Naive thymus-derived CD4-positive, alpha-beta T cell (primary cell): ENCODE measurements around the gene RPS17. TPM values are rescaled to one million over a fixed set of nuclear protein-coding genes. Genes with fewer than 3 reads are reported as not detected.
"Not testable (repeated sequence)": the region's sequence is repeated elsewhere in the genome, so short reads cannot be mapped to it uniquely, and the experiment has no call there.

Experiments used
- ATAC-seq: fragments of 150-1000 bp; cut with Tn5 transposase; 2 replicates; pipeline ENCODE4 v1.10.0; 2021; ENCODE audit warnings: mild to moderate bottlenecking, moderate library complexity
- CTCF ChIA-PET: fragments of 350-600 bp; sonication (Branson Sonifier 250); formaldehyde crosslinking; loops from one replicate; lab custom pipeline; 2021; ENCODE audit warnings: antibody characterized with exemption; lab: Charles Lee
- POLR2A ChIA-PET: fragments of 350-600 bp; sonication (Branson Sonifier 250); formaldehyde crosslinking; loops from one replicate; lab custom pipeline; 2021; ENCODE audit warnings: antibody characterized with exemption, inconsistent platforms; lab: Charles Lee
- DNase-seq, 9 donors: peaks; one replicate each; pipeline versions ENCODE4 v3.0.0 to v3.0.0-alpha.2; 2020 to 2022; ENCODE audit warnings: mixed read lengths in 1 of 9
- H3K27ac ChIP-seq: one replicate; pipeline ENCODE4 v1.7.0; 2013; ENCODE audit warnings: mild to moderate bottlenecking, low read depth, low read length, moderate library complexity
- H3K27me3 ChIP-seq, 2 donors: one replicate each; pipeline ENCODE4 v1.7.0; 2013; ENCODE audit warnings: low read length in 2 of 2, mild to moderate bottlenecking in 2 of 2, moderate library complexity in 2 of 2; ENCODE audit not compliant: control insufficient read depth in 2 of 2, insufficient read depth in 2 of 2
- H3K36me3 ChIP-seq, 3 experiments: 1 replicate in 2 of 3; 2 replicates in 1 of 3; pipeline ENCODE4 v1.7.0; 2013; ENCODE audit warnings: low read length in 3 of 3, mild to moderate bottlenecking in 3 of 3, moderate library complexity in 1 of 3; ENCODE audit not compliant: insufficient read depth in 3 of 3, control insufficient read depth in 2 of 3
- H3K4me1 ChIP-seq, 2 donors: one replicate each; pipeline ENCODE4 v1.7.0; 2013; ENCODE audit warnings: low read length in 2 of 2, mild to moderate bottlenecking in 2 of 2, moderate library complexity in 1 of 2; ENCODE audit not compliant: control insufficient read depth in 2 of 2, insufficient read depth in 2 of 2
- H3K4me3 ChIP-seq: 2 replicates; pipeline ENCODE4 v1.7.0; 2013; ENCODE audit warnings: mild to moderate bottlenecking, low read length
- H3K9me3 ChIP-seq, 3 experiments: 1 replicate in 2 of 3; 2 replicates in 1 of 3; pipeline ENCODE4 v1.7.0; 2013; ENCODE audit warnings: low read length in 3 of 3; ENCODE audit not compliant: control insufficient read depth in 2 of 3
- H3K27ac Mint-ChIP-seq, 9 donors: one replicate each; pipeline ENCODE4 v1.8.0; 2020 to 2022; ENCODE audit warnings: mixed read lengths in 9 of 9, mild to moderate bottlenecking in 8 of 9, moderate library complexity in 5 of 9, inconsistent platforms in 2 of 9
- H3K27me3 Mint-ChIP-seq, 5 donors: one replicate each; pipeline ENCODE4 v1.8.0; 2021 to 2022; ENCODE audit warnings: mixed read lengths in 5 of 5, mild to moderate bottlenecking in 1 of 5
- H3K36me3 Mint-ChIP-seq, 5 donors: one replicate each; pipeline ENCODE4 v1.8.0; 2020 to 2022; ENCODE audit warnings: mixed read lengths in 5 of 5, mild to moderate bottlenecking in 3 of 5, inconsistent platforms in 1 of 5
- H3K4me1 Mint-ChIP-seq, 7 donors: one replicate each; pipeline ENCODE4 v1.8.0; 2020 to 2022; ENCODE audit warnings: mixed read lengths in 7 of 7, mild to moderate bottlenecking in 3 of 7, inconsistent platforms in 1 of 7
- H3K4me3 Mint-ChIP-seq, 10 donors: one replicate each; pipeline ENCODE4 v1.8.0; 2020 to 2022; ENCODE audit warnings: mild to moderate bottlenecking in 10 of 10, mixed read lengths in 10 of 10, moderate library complexity in 6 of 10, inconsistent platforms in 2 of 10
- H3K9me3 Mint-ChIP-seq, 11 donors: one replicate each; pipeline ENCODE4 v1.8.0; 2020 to 2022; ENCODE audit warnings: mixed read lengths in 11 of 11, mild to moderate bottlenecking in 4 of 11, inconsistent platforms in 1 of 11, moderate library complexity in 1 of 11
- intact Hi-C, 2 donors: fragments of 100-400 bp; cut with micrococcal nuclease; formaldehyde crosslinking; loops; one replicate each; pipeline ENCODE4 v1.15.1; 2023
- polyA plus RNA-seq, 2 donors: library from polyadenylated mRNA; unstranded; fragments of 300-500 nt; fragmentation: Illumina TruSeq; gene quantifications; one replicate each; pipeline ENCODE4 v1.2.3, GENCODE V29; 2021
- total RNA-seq, 6 experiments: library from RNA in 5 of 6; stranded (reverse) in 5 of 6; gene quantifications; 1 replicate in 5 of 6; 2 replicates in 1 of 6; pipeline ENCODE4 v1.2.3 and lab custom pipeline; 2021 to 2026

Gene RPS17
- total and polyA plus RNA-seq, 7 experiments from 2014 or later = 1,555 to 3,227 (median 2,132) TPM

GRCh38 chr15:82513587-82513986 is 26.7 kb downstream of the RPS17 start:
- POLR2A ChIA-PET, H3K4me3 Mint-ChIP-seq, H3K4me1 Mint-ChIP-seq, H3K27me3 Mint-ChIP-seq, CTCF ChIA-PET, H3K27ac ChIP-seq, H3K4me1 ChIP-seq, intact Hi-C loops, H3K27ac Mint-ChIP-seq, H3K36me3 ChIP-seq, H3K36me3 Mint-ChIP-seq, H3K9me3 ChIP-seq, ATAC-seq, H3K9me3 Mint-ChIP-seq, H3K4me3 ChIP-seq, H3K27me3 ChIP-seq: not testable (repeated sequence)
- DNase-seq = peak in 1 of 9 donors; percentile 46

GRCh38 chr15:82507693-82508092 is 32.6 kb downstream of the RPS17 start:
- H3K36me3 ChIP-seq, ATAC-seq, H3K27ac ChIP-seq, H3K9me3 ChIP-seq, H3K27me3 Mint-ChIP-seq, H3K4me1 Mint-ChIP-seq, H3K36me3 Mint-ChIP-seq, H3K4me3 Mint-ChIP-seq, H3K9me3 Mint-ChIP-seq, DNase-seq, H3K27me3 ChIP-seq, CTCF ChIA-PET, H3K27ac Mint-ChIP-seq, H3K4me3 ChIP-seq, POLR2A ChIA-PET, intact Hi-C loops, H3K4me1 ChIP-seq: not testable (repeated sequence)

- H3K27me3 Mint-ChIP-seq, H3K4me3 ChIP-seq, H3K4me1 Mint-ChIP-seq, DNase-seq, CTCF ChIA-PET, ATAC-seq, H3K9me3 Mint-ChIP-seq, H3K27ac Mint-ChIP-seq, H3K27me3 ChIP-seq, H3K36me3 ChIP-seq, H3K27ac ChIP-seq, intact Hi-C loops, H3K36me3 Mint-ChIP-seq, POLR2A ChIA-PET, H3K9me3 ChIP-seq, H3K4me1 ChIP-seq, H3K4me3 Mint-ChIP-seq: not testable (repeated sequence)
Observed at GRCh38 chr15:82507087-82507486, 33.2 kb downstream of the RPS17 start.

GRCh38 chr15:82505842-82506241 is 34.4 kb downstream of the RPS17 start:
- H3K27ac Mint-ChIP-seq, H3K27me3 Mint-ChIP-seq, H3K9me3 Mint-ChIP-seq, H3K4me1 Mint-ChIP-seq, CTCF ChIA-PET, intact Hi-C loops, DNase-seq, H3K27ac ChIP-seq, H3K9me3 ChIP-seq, POLR2A ChIA-PET, H3K36me3 Mint-ChIP-seq, H3K4me3 ChIP-seq, H3K4me3 Mint-ChIP-seq, H3K36me3 ChIP-seq, H3K4me1 ChIP-seq, H3K27me3 ChIP-seq: not testable (repeated sequence)
- peak; percentile 38 for ATAC-seq

GRCh38 chr15:82504074-82504473 is 36.2 kb downstream of the RPS17 start:
- H3K4me1 Mint-ChIP-seq, H3K9me3 ChIP-seq, H3K36me3 Mint-ChIP-seq, H3K27me3 Mint-ChIP-seq, DNase-seq, H3K27ac Mint-ChIP-seq, H3K4me1 ChIP-seq, H3K27ac ChIP-seq, H3K4me3 Mint-ChIP-seq, H3K36me3 ChIP-seq, ATAC-seq, H3K9me3 Mint-ChIP-seq, intact Hi-C loops, H3K27me3 ChIP-seq, H3K4me3 ChIP-seq, POLR2A ChIA-PET, CTCF ChIA-PET: not testable (repeated sequence)

- peak in 5 of 9 donors; percentile 2 to 48 (median 23) for DNase-seq
- intact Hi-C loops, H3K4me1 ChIP-seq, H3K4me1 Mint-ChIP-seq, POLR2A ChIA-PET, H3K9me3 Mint-ChIP-seq, H3K27me3 ChIP-seq, H3K4me3 ChIP-seq, CTCF ChIA-PET, H3K36me3 ChIP-seq, H3K27ac ChIP-seq, H3K27ac Mint-ChIP-seq, H3K36me3 Mint-ChIP-seq, H3K4me3 Mint-ChIP-seq, H3K27me3 Mint-ChIP-seq, H3K9me3 ChIP-seq: not testable (repeated sequence)
- ATAC-seq = peak; percentile 64
Observed at GRCh38 chr15:82502700-82503339, 37.4 kb downstream of the RPS17 start.

- DNase-seq, H3K27me3 Mint-ChIP-seq, H3K4me3 Mint-ChIP-seq, H3K4me3 ChIP-seq, CTCF ChIA-PET, H3K9me3 Mint-ChIP-seq, H3K36me3 ChIP-seq, H3K27ac Mint-ChIP-seq, H3K4me1 ChIP-seq, H3K9me3 ChIP-seq, H3K27ac ChIP-seq, H3K27me3 ChIP-seq, POLR2A ChIA-PET, H3K36me3 Mint-ChIP-seq, intact Hi-C loops, H3K4me1 Mint-ChIP-seq: not testable (repeated sequence)
- peak; percentile 37 for ATAC-seq
Observed at GRCh38 chr15:82500772-82501171, 39.5 kb downstream of the RPS17 start.
